H1 (cell line): ENCODE measurements around the gene RAB3IL1. TPM values are rescaled to one million over a fixed set of nuclear protein-coding genes. Genes with fewer than 3 reads are reported as not detected.

ENCODE experiments used
- GTF2F1 ChIP-seq: IDR thresholded peaks from 2 replicates; pipeline ENCODE4 v1.6.1; 2012; ENCODE audit warnings: low read depth, low read length, improper control_type of control experiment, borderline replicate concordance
- polyA plus RNA-seq, 7 experiments: library from polyadenylated mRNA; depleted of rRNA in 3 of 7; stranded (reverse) in 5 of 7; unstranded in 2 of 7; fragments of >200 nt in 5 of 7; fragments of 200-250 nt in 2 of 7; gene quantifications; 1 replicate in 5 of 7; 2 replicates in 1 of 7; 4 replicates in 1 of 7; pipeline versions ENCODE4 v1.2.1 to v1.2.3, GENCODE V29; 2011 to 2013; ENCODE audit warnings: missing spikeins in 2 of 7, mixed read lengths in 2 of 7
- total RNA-seq: library from RNA; stranded (reverse); fragmentation: NEBNext Ultra II Directional; extraction: Animal tissue kit (Norgen Biotek cat#: 25700); gene quantifications from 2 replicates; pipeline ENCODE4 v1.2.1, GENCODE V29; 2021

The RAB3IL1 gene
- total and polyA plus RNA-seq, 2 of the 8 experiments (the other 6 are each of a cell fraction or from before 2014, with no cell fraction given): 6.8 to 7.9 TPM

GRCh38 chr11:61898247-61898582 is 19.2 kb downstream of the RAB3IL1 start (continued):
- no peak for TF ChIP-seq GTF2F1
